SHP77 (cell line): ENCODE data around the gene RAPGEF2.

ENCODE experiments used
- DNase-seq, 2 experiments: peaks; one replicate each; lab custom pipeline; 2025; lab: John Stamatoyannopoulos, UW

The RAPGEF2 gene

DNA sequence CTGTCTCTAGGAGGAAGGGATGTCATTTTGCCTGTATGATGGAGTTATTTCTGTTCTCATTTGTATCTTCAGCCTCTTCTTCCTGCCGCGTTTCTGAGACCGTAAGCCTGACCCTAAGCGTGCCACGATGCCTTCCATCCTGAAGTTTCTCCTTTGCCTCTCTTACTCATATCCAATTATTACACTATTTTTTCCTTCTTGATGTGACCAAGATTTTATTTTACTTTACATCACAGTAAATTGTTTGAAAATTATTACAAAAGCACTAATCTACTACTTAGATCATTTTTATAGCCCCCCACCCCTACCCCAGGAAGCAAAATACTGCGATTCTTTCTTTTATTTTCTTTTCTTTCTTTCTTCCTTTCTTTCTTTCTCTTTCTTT lies 95.0 kb downstream of the RAPGEF2 start:
- DNase-seq, result no peak

DNA sequence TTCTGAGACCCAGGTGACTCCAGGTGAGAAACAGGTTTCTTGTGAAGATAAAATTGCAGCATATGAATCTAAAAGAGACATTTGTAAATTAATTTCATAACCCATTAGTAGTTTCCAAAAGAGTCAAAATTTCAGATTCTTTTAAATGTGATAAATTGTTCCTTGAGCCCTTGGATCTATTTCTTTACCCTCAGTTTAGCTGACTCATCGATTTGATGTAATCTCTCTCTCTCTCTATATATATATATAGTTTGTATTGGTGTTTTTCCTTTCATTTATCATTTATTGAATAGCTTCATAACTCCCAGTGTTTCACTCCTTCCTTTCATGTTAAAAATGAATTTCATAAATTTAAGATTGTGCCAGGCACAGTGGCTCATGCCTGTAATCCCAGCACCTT lies 96.9 kb downstream of the RAPGEF2 start:
- no peak for DNase-seq

DNA sequence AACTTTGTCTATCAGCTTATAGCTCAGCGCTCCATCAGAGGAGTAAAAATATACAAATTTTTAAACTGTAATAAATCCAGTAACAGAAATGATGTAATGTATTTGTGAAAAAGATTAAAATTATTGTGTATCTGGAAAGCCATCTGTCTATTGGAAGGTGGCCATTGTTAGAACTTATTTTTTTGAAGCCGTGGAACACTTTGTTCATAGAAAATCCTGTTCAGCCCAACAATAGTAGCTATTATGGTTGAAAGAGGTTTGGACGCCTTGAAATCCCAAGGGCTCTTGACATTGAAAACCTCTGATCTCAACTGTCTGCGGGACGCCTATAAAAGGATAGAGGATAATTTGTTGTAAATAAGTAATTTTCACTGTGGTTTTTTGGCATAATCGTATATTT lies 98.3 kb downstream of the RAPGEF2 start:
- no peak for DNase-seq

DNA sequence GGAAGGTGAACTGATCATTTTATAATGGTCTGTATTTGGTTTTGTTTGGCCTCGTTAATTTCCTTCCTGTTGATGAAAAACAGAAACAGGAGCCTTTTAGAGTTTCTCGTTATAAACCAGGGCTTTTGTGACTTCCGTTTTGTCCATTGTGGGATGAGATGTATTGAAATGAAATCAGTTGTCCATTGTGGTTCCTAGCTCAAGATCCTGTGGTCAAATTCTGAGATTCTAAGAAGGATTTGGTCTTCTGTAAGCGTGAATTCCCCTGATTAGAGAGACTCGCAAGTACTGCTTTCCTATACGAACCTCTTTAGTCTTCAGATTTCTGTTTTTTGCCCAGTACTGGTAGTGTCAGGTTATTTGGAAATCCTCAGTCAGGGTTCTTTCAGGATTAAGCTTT lies 101.7 kb downstream of the RAPGEF2 start:
- no peak for DNase-seq

DNA sequence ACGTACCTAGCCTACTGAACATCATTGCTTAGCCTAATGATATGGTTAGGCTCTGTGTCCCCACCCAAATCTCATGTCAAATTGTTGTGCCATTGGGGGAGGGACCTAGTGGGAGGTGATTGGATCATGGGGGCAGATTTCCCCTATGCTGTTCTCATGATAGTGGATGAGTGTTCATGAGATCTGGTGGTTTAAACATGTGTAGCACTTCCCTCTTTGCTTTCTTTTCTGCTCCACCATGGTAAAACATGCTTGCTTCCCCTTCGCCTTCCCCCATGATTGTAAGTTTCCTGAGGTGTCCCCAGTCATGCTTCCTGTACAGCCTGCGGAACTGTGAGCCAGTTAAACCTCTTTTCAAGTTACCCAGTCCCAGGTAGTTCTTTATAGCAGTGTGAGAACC lies 102.6 kb downstream of the RAPGEF2 start:
- DNase-seq, result no peak

DNA sequence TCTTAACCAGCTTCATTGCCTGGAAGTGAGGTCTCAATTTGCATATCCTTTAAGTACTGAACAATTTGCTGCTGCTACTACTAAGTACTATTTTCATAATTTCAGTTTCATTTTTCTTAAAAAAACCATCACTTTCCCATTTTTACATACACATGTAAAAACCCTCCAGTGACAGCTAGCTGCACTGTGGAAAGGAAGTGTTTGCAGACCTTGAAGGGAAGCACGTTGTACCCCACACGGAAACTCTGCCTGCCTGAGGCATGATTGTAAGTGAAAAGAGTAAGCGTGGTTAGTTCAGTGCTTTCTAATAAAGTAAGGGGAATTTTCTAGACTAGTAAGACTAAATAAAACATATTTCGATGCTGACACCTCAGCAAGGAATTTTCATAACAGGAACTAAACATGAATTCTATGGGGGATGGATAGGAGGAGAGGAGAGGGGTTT lies 103.6 kb downstream of the RAPGEF2 start:
- no peak for DNase-seq

DNA sequence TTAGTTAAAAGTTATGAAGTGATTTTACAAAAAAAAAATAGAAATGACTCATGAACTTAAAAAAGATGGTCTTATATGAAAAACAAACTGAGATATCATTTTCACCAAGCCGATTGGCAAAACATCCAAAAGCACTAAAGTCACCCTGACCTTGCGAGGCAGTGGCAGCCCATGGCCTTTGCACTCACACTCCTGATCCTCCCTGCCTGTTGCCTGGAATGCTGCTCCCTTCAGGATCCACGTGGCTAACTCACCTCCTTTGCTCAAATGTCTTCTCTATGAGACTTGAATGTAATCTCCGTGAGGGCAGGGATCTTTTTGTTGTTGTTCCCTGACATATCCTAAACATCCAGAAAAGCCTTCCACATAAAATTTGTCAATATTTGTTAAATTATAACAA lies 106.4 kb downstream of the RAPGEF2 start:
- no peak for DNase-seq

DNA sequence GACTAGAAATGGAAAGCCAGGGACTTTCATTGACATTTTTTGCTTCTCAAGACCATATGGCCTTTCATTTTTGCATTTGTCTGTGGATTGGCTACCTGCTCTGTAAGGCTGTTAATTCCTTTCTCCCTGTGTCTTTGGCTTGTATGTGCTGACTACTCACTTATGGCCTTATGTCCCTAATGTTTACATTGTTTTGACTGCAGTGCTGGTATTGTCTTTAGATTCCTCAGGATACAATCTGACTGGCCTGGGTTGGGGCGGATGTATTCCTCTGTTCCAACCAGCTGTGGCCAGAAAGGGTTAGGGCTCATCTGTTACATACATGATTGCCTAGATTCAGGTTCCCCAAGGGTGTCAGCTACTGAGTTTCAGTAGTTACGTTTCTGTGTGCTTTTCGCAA lies 108.1 kb downstream of the RAPGEF2 start:
- DNase-seq, result no peak

DNA sequence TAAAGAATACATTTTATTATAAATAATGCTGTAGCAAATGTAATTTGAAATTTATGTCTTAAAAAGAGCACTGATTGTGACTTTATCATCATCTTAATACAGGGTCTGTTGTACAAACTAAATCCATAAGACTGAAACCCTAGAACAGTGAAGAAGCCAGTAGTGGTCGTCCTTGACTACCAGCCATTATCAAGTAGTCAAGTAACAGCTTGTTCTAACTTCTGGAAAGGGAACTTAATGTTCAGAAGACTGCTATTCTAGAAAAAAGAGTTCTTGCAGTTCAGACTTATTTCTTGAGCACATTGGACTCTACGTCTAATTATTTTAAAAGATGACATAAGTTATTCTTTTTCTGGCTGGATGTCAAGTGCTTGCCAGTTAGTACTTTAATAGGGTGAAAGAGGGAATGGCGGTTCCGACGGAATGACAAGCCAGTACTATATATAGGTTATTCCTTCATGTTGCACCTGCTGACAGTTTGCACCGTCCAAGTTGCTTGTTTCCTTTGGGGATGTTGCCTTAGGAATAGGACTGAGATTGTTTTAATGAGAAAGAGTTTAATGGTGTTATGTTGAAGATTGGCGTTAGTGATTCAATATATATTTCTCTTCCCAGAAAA lies 109.9 kb downstream of the RAPGEF2 start:
- DNase-seq, result no peak

DNA sequence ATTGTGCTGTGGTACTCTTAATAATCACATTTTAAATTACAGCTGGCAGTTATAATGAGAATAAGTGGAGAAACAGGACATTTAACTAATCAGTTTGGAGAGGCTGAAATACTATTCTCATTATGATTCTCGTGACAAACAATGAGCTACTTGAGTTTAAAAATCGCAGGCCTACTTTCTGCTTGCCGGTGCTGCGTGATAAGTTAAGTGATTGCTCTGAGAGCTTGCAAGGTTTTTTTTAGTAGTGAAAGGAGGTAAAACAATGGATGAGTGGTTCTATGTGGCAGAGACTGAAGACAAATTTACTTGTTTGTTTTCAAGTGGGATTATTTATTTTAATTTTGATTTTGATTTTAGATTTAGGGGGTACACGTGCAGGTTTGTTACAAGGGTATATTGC lies 114.0 kb downstream of the RAPGEF2 start:
- no peak for DNase-seq

DNA sequence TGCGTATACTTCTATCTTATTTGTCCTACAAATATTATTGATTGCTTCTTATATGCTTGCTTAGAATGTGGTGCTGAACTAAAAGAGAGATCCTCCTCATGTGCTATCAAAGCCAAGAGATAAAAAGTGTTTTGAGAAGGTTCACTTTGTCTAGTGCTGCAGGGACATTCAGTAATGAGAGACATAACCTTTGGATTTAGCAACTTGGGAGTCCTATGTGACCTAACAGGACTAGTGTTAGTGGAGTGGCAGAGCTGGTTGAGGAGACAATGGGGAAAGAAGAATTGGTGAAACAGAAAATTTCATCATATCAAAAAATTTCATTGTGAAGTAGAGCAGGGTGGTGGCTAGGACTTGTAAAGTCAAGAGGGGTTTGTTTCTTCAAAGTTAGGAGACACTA lies 117.0 kb downstream of the RAPGEF2 start:
- DNase-seq, result no peak

DNA sequence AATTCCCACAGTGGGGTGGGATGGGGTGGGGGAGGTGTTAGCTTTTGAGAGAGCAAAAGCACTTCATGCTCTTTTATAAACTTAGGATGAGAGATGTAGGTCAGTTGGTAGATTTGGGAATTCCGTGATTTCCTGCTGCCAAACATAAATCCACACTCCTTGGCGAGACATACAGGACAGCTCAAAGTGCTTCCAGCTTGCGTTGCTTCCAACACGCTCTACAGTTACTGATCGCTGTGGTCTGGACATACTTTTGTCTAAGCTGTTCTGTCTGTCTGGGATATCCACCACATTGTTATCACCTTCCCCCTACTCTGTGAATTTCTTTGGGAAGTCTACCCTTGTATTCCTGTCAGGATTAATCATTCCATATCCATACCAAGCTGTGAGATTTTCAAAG lies 117.5 kb downstream of the RAPGEF2 start:
- no peak for DNase-seq

DNA sequence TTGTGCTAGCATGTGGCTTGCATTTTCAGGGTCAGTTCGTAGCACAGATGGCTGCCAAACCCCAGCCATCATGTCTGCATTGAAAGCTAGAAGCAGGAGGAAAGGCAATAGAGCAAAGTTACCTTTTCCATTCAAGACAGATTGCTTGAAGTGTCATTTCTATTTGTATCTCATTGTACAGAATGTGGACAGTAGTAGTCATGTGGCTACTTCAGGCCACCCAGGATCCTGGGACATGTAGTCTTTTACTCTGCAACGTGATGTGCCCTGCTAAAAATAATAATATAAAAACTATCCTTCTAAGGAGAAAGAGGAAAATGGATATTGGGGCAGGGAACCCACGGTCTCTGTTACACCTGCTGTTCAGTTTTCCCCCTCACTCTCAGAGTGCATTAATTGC lies 118.4 kb downstream of the RAPGEF2 start:
- DNase-seq, result no peak

DNA sequence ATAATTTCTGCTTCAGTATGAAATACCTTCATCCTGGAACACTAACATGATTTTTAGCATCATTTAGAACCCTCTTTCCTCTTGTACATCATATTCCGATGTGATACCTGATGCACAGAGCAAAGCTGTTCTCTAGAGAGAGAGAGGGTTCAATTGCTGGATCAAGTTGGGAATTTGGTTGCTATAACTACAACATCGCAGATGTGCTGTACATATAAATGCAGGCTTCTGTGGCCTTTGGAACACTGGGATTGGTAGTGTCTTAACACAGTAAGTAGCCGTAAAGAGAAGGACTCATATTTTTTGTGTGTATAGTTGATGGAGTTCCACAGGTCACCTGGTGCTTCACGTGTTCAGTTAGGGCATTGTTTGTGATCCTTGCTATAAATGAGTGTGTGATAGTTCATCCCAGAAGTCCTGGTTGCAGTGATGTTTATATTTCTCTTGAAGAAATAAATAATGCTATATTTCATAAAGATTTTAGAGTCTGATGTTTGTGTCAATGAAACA lies 119.2 kb downstream of the RAPGEF2 start:
- DNase-seq, result no peak

DNA sequence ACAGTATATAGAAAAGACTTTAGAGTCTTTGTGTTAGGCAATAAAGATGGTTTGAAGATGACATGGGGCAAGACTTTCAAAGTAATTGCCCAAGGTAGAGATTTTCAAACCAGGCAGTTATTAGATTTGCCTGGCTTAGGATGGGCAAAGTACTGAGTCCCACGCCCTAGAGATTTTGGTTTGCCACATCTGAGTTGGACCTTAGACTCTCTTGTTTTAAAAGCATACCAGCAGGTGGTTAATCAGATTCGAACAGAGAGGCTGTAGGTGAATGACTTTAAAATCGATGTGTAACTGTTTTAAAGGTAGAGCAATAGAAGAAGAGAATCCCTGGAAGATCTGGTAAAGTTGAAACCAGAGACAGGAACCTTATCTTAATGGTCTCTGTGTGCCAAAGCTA lies 121.5 kb downstream of the RAPGEF2 start:
- no peak for DNase-seq

DNA sequence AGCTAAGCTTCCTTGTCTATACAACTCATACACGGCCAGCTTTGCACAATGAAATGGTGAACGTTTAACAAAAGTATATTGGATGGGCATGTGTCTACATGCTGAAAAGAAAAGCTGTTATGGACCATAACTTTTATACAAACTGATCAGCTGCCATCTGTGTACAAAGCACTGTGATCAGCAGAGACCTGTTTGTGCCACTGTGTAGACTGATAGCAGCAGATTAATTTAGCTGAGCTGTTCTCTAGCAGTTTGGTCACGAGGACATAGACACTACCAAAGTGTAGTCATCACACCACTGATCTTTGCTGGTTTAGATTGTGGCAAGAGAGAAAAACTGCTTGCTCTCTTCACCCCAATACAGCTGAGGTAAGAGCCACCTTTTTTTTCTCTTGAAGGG lies 124.5 kb downstream of the RAPGEF2 start:
- no peak for DNase-seq

DNA sequence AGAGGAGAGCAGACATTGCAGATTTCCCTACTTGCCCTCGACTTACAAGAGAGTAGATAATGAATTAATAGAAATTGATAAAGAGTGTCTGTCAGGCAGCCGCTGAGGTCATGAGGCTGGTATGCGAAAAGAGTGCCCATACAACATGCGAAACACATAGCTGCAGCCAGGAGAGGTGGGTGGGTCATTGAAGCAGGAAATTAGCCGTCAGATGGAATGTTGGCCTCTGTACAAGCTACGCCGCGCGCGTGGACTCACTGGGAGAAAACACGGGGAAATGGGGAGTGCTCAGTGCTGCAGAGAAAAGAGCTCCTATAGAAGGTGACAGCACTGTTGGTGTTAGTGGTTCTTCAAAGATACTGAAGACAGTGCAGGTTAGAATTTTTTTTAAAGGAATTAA lies 125.1 kb downstream of the RAPGEF2 start:
- DNase-seq, result no peak

DNA sequence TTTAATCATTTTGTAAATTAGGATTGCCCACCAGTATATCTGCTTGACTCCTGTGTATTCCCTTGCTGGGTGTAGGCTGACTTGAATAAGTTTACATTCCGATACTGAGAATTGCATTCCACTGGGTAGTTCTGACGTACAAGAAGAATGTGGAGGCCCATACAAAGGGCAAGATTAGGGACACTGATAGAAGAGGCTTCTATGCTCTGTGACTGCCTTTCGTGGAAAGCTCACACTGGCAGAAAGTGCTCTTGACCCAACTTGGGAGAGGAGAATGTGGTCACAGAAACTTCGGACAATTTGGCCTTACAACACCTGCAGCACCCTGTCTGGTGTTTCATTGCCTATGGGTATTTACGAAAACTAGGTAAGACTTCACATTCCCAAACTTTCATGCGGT lies 126.3 kb downstream of the RAPGEF2 start:
- no peak for DNase-seq

DNA sequence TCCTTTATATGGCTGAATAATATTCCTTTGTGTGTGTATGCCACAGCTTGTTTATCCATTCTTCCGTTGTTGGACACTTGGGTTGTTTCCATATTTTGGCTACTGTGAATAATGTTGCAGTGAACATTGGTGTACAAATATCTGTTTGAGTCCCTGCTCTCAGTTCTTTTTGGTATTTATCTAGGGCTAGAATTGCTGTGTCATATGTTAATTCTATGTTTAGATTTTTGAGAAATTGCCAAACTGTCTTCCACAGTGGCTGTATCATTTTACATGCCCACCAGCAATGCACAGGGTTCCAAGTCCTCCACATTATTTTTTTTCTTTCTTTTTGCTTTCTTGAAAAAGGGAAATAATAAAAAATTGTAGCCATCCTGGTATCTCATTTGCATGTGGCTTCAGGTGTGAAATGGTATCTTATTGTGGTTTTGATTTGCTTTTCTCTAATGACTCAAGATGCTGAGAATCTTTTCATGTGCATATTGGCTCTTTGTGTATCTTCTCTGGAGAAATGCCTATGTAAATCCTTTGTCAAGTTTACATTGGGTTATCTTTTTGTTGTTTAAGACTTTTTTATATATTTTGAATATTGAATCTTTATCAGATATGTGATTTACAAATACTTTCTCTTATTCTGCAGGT lies 129.7 kb downstream of the RAPGEF2 start:
- DNase-seq, result no peak

DNA sequence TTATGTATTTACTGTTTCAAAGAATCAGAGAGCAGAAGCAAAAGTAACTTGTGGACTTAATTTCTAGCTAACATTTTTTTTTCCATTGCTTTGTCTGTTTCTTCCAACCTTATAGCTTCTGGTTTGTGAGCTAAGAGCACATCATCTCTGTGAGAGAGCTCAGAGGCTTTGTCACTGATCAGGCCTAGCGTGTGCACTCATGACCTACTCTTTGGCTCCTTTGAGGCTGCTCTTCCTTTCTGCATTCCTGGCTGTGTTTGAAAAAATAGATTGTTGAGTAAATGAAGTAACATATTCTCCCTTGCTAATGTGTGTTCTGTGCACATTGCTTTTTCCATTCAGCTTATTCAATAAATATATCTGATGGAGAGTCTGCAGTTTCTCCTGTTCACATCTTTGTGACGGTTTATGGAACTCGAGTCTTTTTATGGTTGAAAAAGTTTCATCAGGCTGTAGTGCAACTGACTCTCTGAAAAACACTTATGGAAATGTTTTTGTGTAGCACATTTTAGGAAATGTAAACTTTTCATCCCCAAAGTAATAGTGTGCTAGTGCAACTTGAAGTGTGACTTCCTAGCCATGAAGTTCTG lies 133.0 kb downstream of the RAPGEF2 start:
- DNase-seq, result no peak

DNA sequence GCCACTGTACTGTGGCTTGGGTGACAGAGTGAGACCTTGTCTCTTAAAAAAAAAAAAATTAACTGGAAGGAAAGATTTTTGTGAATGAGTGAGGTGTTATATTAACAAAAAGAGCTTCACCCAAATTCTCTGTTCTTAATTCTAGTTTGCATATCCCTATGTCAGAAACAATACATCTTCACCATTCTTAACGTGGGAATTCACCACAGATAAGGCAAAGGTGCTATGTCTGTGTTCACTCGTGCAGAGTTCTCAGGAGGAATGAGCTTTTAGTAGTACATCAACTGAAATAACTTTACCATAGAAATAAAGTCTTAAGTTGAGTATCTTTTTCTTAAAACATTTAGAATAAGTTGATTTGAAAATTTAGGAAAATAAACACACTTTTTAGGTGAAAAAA lies 135.1 kb downstream of the RAPGEF2 start:
- DNase-seq, result no peak

DNA sequence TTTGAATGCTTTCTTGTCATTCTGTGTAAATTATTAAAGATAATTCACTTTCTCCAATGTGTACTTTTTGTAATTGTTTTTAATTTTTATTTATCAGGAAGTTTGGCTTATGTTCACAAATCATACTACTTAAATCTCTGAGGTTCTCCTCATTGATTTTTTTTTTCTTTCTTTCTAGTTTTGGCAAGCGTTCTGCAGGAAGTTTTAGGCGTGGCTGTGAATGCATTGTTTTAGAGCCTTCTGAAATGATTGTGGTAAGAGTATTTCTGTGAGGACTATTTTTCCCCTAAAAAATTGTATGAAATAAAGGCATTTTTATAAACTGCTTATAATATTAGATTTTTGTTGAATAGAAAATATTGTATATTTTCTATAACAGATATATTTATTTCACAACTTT lies 135.8 kb downstream of the RAPGEF2 start:
- no peak for DNase-seq

DNA sequence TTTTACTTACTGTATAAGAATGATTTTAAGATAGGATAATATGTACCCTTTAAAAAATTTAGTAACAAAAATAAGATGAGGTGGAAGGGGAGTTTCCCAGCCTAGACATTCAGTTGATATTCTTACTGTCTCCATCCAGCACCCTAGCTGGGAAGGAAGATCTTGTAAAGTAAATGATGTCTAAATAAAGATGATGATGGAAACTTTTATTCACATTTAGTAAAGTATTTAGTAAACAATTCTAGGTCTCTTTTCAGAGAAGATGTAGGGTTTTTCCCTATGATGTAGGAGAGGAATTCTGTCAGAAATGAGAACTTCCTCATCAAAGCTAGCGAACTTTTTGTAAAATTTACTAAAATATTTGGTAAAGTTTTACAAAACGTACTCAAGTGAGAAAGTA lies 136.8 kb downstream of the RAPGEF2 start:
- no peak for DNase-seq

DNA sequence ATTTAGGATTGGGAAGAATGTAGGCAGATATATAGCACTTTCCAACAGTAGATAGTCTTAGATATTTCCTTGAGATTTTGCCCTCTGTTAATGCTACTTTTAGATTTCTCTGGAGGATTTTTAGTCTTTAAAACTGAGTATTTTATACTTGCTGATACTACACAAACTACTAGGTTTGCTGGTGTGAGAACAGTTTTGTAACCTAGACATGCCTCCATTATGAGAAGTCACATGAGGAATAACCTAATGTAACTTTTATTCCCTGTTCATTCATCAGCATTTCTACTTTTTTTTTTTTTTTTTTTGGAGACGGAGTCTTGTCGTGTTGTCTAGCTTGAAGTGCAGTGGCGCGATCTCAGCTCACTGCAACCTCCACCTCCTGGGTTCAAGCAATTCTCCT lies 137.2 kb downstream of the RAPGEF2 start:
- DNase-seq, result no peak
